GM19395 (cell line): ENCODE results near the gene PCCA.
A peak's percentile ranks its signal among the peaks of the same experiment; 100 is the strongest.
"Not testable (repeated sequence)": the region's sequence is repeated elsewhere in the genome, so short reads cannot be mapped to it uniquely, and the experiment has no call there.

Source experiments
- ATAC-seq: cut with Tn5 transposase; IDR thresholded peaks from one replicate; pipeline ENCODE4 v1.9.1; 2021; ENCODE audit warnings: mild to moderate bottlenecking, moderate library complexity; ENCODE audit not compliant: unreplicated experiment

PCCA gene

DNA sequence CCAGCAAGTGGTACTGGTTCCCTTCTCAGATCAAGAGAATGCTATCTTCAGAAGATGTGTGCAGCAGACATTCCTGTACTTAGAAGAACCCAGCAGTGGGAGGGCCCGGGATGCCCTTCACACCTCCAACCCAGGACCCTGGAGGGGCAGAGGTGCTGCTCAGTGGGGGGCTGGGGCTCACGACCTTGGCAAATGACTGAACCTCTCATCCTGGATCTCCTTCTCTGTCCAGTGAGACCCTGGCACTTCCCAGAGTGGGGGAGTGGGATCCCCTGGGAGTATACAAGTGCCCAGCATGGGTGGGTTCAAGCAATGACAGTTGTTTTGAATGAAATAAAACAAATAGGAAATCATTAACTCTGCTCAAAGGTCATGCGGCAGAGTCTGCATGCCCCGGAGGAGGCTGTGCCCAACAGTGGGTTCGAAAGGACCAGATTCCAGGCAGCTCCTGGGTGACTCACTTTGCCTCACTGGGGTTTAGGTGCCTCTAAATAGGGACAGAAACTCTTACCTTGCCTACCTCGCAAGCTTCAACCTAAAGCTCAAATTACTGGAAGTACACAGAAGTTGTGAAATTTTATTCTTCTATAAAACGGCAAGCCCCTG is 472.8 kb downstream of the PCCA start:
- ATAC-seq = no peak

DNA sequence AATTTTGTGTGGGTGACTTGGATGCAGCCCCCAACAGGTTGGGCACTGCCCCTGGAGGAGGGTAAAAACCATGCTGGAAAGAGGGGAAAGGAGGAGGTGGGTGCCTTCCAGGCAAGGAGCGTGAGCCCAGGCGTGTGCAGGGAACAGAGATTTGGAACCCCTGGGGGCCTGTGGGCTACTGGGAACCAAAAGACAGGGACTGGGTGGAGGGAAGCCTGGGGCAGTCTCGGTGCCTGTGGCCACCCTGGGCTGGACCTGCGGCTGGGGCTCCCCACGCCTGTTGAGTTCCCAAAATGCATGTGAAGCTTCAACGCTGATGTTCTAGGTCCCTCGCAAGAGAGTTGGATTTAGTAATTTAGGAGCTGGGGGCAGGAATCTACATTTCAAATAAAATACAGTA is 474.9 kb downstream of the PCCA start:
- no peak for ATAC-seq

DNA sequence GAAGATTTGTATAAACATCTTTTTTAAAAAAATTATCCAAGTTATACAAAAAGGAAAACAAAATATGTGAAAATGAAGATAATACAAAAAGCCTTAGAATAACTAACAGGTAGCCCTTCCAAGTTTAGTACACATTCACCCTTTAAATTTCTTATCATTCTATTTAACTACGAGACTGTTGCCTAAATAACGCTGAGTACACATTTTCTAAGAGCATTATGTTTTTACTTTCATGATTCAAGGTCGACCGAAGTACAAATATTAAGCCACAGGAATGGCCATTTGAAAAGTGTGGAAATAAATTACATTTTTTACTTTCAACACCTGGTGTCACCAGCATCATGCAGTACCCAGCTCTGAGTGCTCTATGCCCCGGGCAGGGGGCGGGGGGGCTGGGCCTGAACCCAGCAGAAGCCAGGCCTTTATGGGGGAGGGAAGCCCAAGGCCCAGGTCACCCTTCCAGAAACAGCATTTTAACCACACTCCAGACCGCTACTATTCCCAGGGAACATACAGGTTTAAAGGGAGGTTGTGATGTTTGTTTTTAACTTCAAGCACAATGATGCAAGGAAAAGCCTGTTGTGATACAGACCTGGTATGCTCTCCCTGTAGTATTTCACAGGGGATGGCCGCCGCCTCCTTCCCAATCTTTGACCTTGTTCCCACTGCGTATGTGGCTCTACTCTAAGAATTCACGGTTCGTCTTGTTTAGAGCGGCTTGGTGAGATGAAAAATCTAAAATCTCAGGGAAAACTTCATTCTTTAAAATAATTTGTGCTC is 475.7 kb downstream of the PCCA start:
- no peak for ATAC-seq

DNA sequence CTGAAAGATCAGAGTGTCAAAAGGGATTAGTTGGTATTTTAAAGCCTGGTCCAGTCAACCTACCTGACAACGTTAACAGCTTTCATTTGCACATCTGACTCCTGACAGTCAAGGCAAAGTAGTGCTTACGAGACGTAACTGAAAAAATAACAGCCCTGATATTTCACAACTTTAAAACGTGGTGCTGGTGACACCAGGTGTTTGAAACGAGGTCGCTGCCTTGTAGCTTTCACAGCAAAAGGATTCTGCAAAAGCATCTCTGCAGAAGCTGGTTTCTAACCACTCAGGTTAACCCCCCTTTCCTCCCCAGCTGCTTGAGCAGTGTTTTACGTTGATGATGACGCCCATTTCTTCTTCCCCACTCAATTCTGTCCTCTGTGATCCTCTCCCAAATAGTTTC is 476.4 kb downstream of the PCCA start:
- no peak for ATAC-seq

DNA sequence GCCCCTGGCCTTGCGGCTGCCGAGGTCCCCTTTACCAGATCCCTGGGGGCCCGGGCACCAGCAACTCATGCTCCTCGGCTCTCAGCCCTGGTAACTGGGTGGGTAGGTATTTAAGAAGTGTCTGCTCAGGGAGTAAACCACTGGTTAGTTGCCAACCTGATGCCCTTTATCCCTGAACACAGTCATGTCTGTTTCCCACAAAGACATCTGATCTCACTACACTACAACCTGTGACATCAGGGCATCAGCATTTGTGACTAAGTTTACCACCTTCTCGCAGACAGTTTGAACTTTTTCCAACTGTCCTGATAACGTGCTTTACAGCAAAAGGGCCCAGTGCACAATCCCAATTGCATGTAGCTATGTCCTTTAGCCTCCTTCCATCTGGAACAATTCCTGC is 477.6 kb downstream of the PCCA start:
- ATAC-seq = no peak

DNA sequence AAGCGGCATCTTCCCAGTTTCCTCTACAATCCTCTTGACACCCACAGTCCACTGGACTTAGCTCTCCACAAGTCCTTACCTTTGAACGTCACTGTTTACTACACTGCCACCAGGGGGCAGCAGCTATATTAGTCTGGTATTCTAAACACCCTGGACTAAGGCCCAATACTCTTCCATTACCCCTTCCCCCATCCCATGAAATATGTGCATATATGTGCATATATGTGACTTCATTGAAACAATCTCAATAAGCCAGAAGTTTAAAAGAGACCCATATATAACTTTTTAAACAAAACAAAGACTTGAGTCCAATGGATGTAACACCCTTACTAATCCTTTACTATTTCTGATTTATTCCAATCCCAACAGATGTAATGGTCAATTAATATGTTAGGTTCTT is 484.2 kb downstream of the PCCA start:
- ATAC-seq = peak; percentile 98

DNA sequence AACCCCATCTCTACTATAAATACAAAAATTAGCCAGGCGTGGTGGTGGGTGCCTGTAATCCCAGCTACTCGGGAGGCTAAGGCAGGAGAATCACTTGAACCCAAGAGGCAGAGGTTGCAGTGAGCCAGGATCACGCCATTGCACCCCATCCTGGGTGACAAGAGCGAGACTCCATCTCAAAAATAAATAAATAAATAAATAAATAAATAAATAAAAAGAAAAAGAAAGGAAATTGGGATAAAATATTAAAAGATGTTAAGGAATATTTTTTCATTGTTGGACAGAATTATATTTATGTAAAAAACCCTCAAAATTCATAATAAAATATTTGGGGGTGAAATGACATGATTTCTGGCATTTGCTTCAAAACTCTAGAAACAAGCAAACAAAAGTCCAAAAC is 488.3 kb downstream of the PCCA start:
- ATAC-seq = not testable (repeated sequence)
